ENCODE results near the gene CCNH. TPM values are rescaled to one million over a fixed set of nuclear protein-coding genes. Genes with fewer than 3 reads are reported as not detected.

Gene CCNH
- total and polyA plus RNA-seq, 9 of the 15 experiments (the other 6 are each of a cell fraction or from before 2014, with no cell fraction given): 100 to 213 (median 150) TPM

- TF ChIP-seq TCF7L2 (IDR thresholded peaks at IDR 0.05; ENCODE audit: low read depth, low read length): no peak
These were observed 11.0 kb upstream of the CCNH start (continued) for GRCh38 chr5:87423755-87424154.

DNA sequence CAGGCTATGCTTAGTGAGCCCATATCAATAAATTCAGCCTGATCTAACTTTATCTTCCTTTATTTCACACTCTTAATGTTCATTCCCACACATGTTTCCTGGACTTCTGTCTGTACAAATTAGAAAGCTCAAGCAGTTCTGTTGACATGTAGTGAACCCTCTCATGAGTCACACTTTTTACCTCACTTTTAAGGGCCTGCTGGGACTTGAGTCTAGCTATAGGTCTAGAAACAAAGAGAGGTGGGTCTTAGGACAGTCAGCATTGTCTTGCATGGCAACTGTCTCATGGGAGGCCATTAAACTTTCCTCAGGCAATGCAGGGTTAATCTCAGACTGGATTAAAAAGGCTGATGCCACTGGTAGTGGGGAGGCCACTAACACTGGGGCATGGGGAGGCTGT is 8.6 kb upstream of the CCNH start:
- no peak overlapping the region for H3K27ac ChIP-seq (ENCODE audit: extremely low read depth, low read depth, low read length)
- CTCF ChIA-PET (ENCODE audit: low intra/inter-chr PET ratio): no interaction called here
- no TSS peak for BruUV-seq (replicated peaks)

DNA sequence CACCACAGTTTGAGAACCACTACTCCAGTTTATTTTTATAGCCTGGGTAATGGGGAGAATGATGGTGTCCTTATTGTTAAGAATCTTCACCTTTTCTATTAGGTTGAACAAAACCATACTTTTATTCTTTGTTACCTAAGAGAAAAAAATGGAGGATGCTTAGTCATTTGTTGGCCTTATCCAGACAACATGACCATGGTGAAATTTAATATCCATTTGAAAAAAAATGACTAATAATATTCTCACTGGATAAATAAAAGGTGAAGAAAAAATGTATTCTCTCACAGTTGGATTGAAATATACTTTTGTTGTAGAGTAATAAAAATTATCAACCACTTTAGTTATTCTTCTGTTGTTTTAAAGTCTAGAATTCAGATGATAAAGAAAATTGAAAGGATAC is 5.8 kb upstream of the CCNH start:
- no peaks in the 10 kb centered on the region for H3K4me1 ChIP-seq (replicated peaks in 1 of 2; ENCODE audit: control insufficient read depth in 2 of 2, insufficient read depth in 2 of 2, low read length in 2 of 2)
- H3K27ac ChIP-seq (ENCODE audit: extremely low read depth, low read depth, low read length): no peak overlapping the region
- H3K36me3 ChIP-seq (ENCODE audit: control insufficient read depth, insufficient read depth, low read length): no peaks in the 10 kb centered on the region
- no peaks in the 10 kb centered on the region for H3K79me2 ChIP-seq (ENCODE audit: control insufficient read depth, insufficient read depth, low read length)
- intact Hi-C loops (cut with micrococcal nuclease) (loop anchor here (10.0 kb wide), 1 partner anchor 1276 kb away; no protein-coding TSS in a partner anchor), in situ Hi-C loops (cut with MboI) (no loop called here)
- H4K20me1 ChIP-seq (replicated peaks; ENCODE audit: control insufficient read depth, insufficient read depth, low read length): no peaks in the 10 kb centered on the region
- no peaks in the 10 kb centered on the region for H3K9me3 ChIP-seq (replicated peaks; ENCODE audit: control insufficient read depth, insufficient read depth, low read depth, low read length)
- no peak overlapping the region for H3K4me2 ChIP-seq (ENCODE audit: insufficient read depth, low read length)
- no peak overlapping the region for H2AFZ ChIP-seq (ENCODE audit: low read depth, low read length)
- ChIA-PET CTCF (ENCODE audit: low intra/inter-chr PET ratio) (no interaction called here), POLR2A (no interaction called here)
- no TSS peak for BruUV-seq (replicated peaks)
- FAIRE-seq (no peak), DNase-seq (ENCODE audit: extremely low read depth in 1 of 4, low spot score in 3 of 4) (no peak), ATAC-seq (no peak)
- no peaks in the 10 kb centered on the region for H3K27me3 ChIP-seq (ENCODE audit: control insufficient read depth in 2 of 2, insufficient read depth in 2 of 2, low read length in 2 of 2)
- no peak overlapping the region for H3K9ac ChIP-seq (ENCODE audit: insufficient read depth in 1 of 2, low read depth in 2 of 2, low read length in 2 of 2)
- H3K9me1 ChIP-seq (ENCODE audit: control insufficient read depth, insufficient read depth, low read length): no peaks in the 10 kb centered on the region
- TF ChIP-seq SLC30A9 (CRISPR knock-in tag; IDR thresholded peaks at IDR 0.05) (no peak), NR4A1 (CRISPR knock-in tag; IDR thresholded peaks at IDR 0.05) (no peak), NR4A1 (tag; IDR thresholded peaks at IDR 0.05) (no peak), MCM2 (IDR thresholded peaks at IDR 0.05; ENCODE audit: low read depth) (no peak), MYC (IDR thresholded peaks at IDR 0.05; ENCODE audit: low read depth, low read length) (no peak), MYC (CRISPR knock-in tag; IDR thresholded peaks at IDR 0.05; ENCODE audit: borderline replicate concordance, low read depth) (no peak), BRD9 (IDR thresholded peaks at IDR 0.05; ENCODE audit: low read depth, partially characterized antibody) (no peak)
- H3K4me3 ChIP-seq: no peak overlapping the region

More for the DNA sequence above, 8.6 kb upstream of the CCNH start:
- no peak overlapping the region for H3K4me3 ChIP-seq
- H3K9ac ChIP-seq (ENCODE audit: insufficient read depth in 1 of 2, low read depth in 2 of 2, low read length in 2 of 2): no peak overlapping the region
- intact Hi-C loops (cut with micrococcal nuclease) (loop anchor here (10.0 kb wide), 1 partner anchor 353 kb away; no protein-coding TSS in a partner anchor), in situ Hi-C loops (cut with MboI) (no loop called here)
- POLR2A ChIA-PET: no interaction called here
- TF ChIP-seq ZNF184 (CRISPR knock-in tag; IDR thresholded peaks at IDR 0.05) (no peak), CCAR2 (IDR thresholded peaks at IDR 0.05; ENCODE audit: low read depth, low read length) (no peak)
- H3K4me1 ChIP-seq (replicated peaks in 1 of 2; ENCODE audit: control insufficient read depth in 2 of 2, insufficient read depth in 2 of 2, low read length in 2 of 2): no peaks in the 10 kb centered on the region
- no peak overlapping the region for H3K4me2 ChIP-seq (ENCODE audit: insufficient read depth, low read length)
- H4K20me1 ChIP-seq (replicated peaks; ENCODE audit: control insufficient read depth, insufficient read depth, low read length): no peaks in the 10 kb centered on the region
- no peaks in the 10 kb centered on the region; a peak in 1 of 5 replicates for H3K27me3 ChIP-seq (ENCODE audit: control insufficient read depth in 2 of 2, insufficient read depth in 2 of 2, low read length in 2 of 2)
- no peak for ATAC-seq
- H2AFZ ChIP-seq (ENCODE audit: low read depth, low read length): no peak overlapping the region
- no peaks in the 10 kb centered on the region for H3K9me3 ChIP-seq (replicated peaks; ENCODE audit: control insufficient read depth, insufficient read depth, low read depth, low read length)
- no peak for FAIRE-seq
- no peaks in the 10 kb centered on the region for H3K36me3 ChIP-seq (ENCODE audit: control insufficient read depth, insufficient read depth, low read length)
- H3K9me1 ChIP-seq (ENCODE audit: control insufficient read depth, insufficient read depth, low read length): no peaks in the 10 kb centered on the region
- no peaks in the 10 kb centered on the region for H3K79me2 ChIP-seq (ENCODE audit: control insufficient read depth, insufficient read depth, low read length)
- no peak for DNase-seq (ENCODE audit: extremely low read depth in 1 of 4, low spot score in 3 of 4)

Measured in K562 (cell line).